GM23338 (cell line): Measurements from ENCODE around the gene CYBRD1. TPM values are rescaled to one million over a fixed set of nuclear protein-coding genes. Genes with fewer than 3 reads are reported as not detected.

ENCODE experiments used
- ATAC-seq: fragments of 200-7000 bp; cut with Tn5 transposase; 3 replicates; pipeline ENCODE4 v1.9.1; 2020
- DNase-seq: peaks from one replicate; pipeline ENCODE4 v3.0.0-alpha.2; 2015; ENCODE audit warnings: low spot score
- H2AFZ ChIP-seq: fragments of 200-600 bp; sonication (generic); 2 replicates; pipeline ENCODE4 v1.8.0; 2016; ENCODE audit warnings: antibody characterized with exemption, mild to moderate bottlenecking, moderate library complexity
- H3F3A ChIP-seq: fragments of 200-600 bp; sonication (generic); replicated peaks from 2 replicates; pipeline ENCODE4 v1.8.0; 2017; ENCODE audit warnings: antibody characterized with exemption, mixed run types, low read depth
- H3K27ac ChIP-seq: fragments of 200-600 bp; sonication (generic); 2 replicates; pipeline ENCODE4 v1.6.1; 2016; ENCODE audit warnings: low read depth
- H3K27me3 ChIP-seq: fragments of 200-600 bp; sonication (generic); 2 replicates; pipeline ENCODE4 v1.8.0; 2016; ENCODE audit warnings: mild to moderate bottlenecking, mixed run types, moderate library complexity; ENCODE audit not compliant: insufficient read depth
- H3K36me3 ChIP-seq: fragments of 200-600 bp; sonication (generic); 2 replicates; pipeline ENCODE4 v1.8.0; 2016; ENCODE audit warnings: mild to moderate bottlenecking; ENCODE audit not compliant: insufficient read depth
- H3K4me1 ChIP-seq: fragments of 200-600 bp; sonication (generic); 2 replicates; pipeline ENCODE4 v1.8.0; 2016; ENCODE audit warnings: mild to moderate bottlenecking, moderate library complexity; ENCODE audit not compliant: insufficient read depth
- H3K4me2 ChIP-seq: fragments of 200-600 bp; sonication (generic); 2 replicates; pipeline ENCODE4 v1.7.1; 2017; ENCODE audit warnings: mixed run types
- H3K4me3 ChIP-seq: fragments of 200-600 bp; sonication (generic); 2 replicates; pipeline ENCODE4 v1.6.1; 2016; ENCODE audit warnings: mixed run types
- H3K79me2 ChIP-seq: fragments of 200-600 bp; sonication (generic); replicated peaks from 2 replicates; pipeline ENCODE4 v1.8.0; 2017; ENCODE audit warnings: mild to moderate bottlenecking; ENCODE audit not compliant: insufficient read depth
- H3K9me2 ChIP-seq: fragments of 200-600 bp; sonication (generic); 2 replicates; pipeline ENCODE4 v1.8.0; 2017; ENCODE audit not compliant: insufficient read depth
- H4K20me1 ChIP-seq: fragments of 200-600 bp; sonication (generic); replicated peaks from 2 replicates; pipeline ENCODE4 v1.8.0; 2017; ENCODE audit warnings: mild to moderate bottlenecking; ENCODE audit not compliant: insufficient read depth
- H3K27ac Mint-ChIP-seq: 2 replicates; pipeline ENCODE4 v1.8.0; 2020; ENCODE audit warnings: inconsistent platforms, mild to moderate bottlenecking, moderate library complexity, mixed read lengths
- H3K27me3 Mint-ChIP-seq: 3 replicates; pipeline ENCODE4 v1.8.0; 2022; ENCODE audit warnings: low read depth, mild to moderate bottlenecking, moderate library complexity, mixed read lengths, inconsistent platforms; ENCODE audit not compliant: insufficient read depth, poor library complexity
- H3K36me3 Mint-ChIP-seq: 3 replicates; pipeline ENCODE4 v1.8.0; 2021; ENCODE audit warnings: low read depth, mild to moderate bottlenecking, inconsistent platforms, moderate library complexity, mixed read lengths
- H3K4me1 Mint-ChIP-seq: 3 replicates; pipeline ENCODE4 v1.8.0; 2020; ENCODE audit warnings: mild to moderate bottlenecking, inconsistent platforms, mixed read lengths
- H3K4me3 Mint-ChIP-seq: 3 replicates; pipeline ENCODE4 v1.8.0; 2021; ENCODE audit warnings: moderate library complexity, mild to moderate bottlenecking, inconsistent platforms, mixed read lengths
- H3K9me3 Mint-ChIP-seq: 3 replicates; pipeline ENCODE4 v1.8.0; 2020; ENCODE audit warnings: moderate library complexity, mild to moderate bottlenecking, inconsistent platforms, mixed read lengths
- EZH2phosphoT487 ChIP-seq: fragments of 200-600 bp; sonication (generic); IDR thresholded peaks from one replicate; pipeline ENCODE4 v1.8.1; 2018; ENCODE audit warnings: antibody characterized with exemption; ENCODE audit not compliant: unreplicated experiment
- NANOG ChIP-seq: IDR thresholded peaks from 2 replicates; pipeline ENCODE4 v1.6.1; 2016; ENCODE audit warnings: antibody characterized with exemption, borderline replicate concordance
- POLR2AphosphoS5 ChIP-seq: IDR thresholded peaks from 2 replicates; pipeline ENCODE4 v1.6.1; 2016; ENCODE audit warnings: antibody characterized with exemption, low read depth
- STAT1 ChIP-seq: IDR thresholded peaks from one replicate; pipeline ENCODE4 v1.6.1; 2016; ENCODE audit warnings: antibody characterized with exemption; ENCODE audit not compliant: unreplicated experiment
- polyA plus RNA-seq: library from polyadenylated mRNA; unstranded; fragments of >200 nt; fragmentation: Nextera tagmentation; extraction: Ambion mirVana; gene quantifications from 2 replicates; pipeline ENCODE4 v1.2.1, GENCODE V29; 2016
- total RNA-seq: library from RNA; depleted of rRNA; stranded (reverse); fragments of >200 nt; shearing (Covaris generic); gene quantifications from 2 replicates; pipeline ENCODE4 v1.2.3, GENCODE V29; 2014
- TF ChIP-seq, protein P1 (sequence below): IDR thresholded peaks from 2 replicates; pipeline ENCODE4 v1.6.1; 2016; ENCODE audit warnings: antibody characterized with exemption
- TF ChIP-seq, protein P2 (sequence below): IDR thresholded peaks from one replicate; pipeline ENCODE4 v1.6.1; 2018; ENCODE audit warnings: antibody characterized with exemption; ENCODE audit not compliant: unreplicated experiment
- TF ChIP-seq, protein P3 (sequence below): fragments of 250-450 bp; sonication (Bioruptor Pico); IDR thresholded peaks from 2 replicates; pipeline ENCODE4 v1.5.0; 2020; ENCODE audit warnings: mild to moderate bottlenecking, moderate library complexity

Gene CYBRD1
- total and polyA plus RNA-seq, 2 experiments from 2014 or later, result 3.4 to 5.3 TPM

DNA sequence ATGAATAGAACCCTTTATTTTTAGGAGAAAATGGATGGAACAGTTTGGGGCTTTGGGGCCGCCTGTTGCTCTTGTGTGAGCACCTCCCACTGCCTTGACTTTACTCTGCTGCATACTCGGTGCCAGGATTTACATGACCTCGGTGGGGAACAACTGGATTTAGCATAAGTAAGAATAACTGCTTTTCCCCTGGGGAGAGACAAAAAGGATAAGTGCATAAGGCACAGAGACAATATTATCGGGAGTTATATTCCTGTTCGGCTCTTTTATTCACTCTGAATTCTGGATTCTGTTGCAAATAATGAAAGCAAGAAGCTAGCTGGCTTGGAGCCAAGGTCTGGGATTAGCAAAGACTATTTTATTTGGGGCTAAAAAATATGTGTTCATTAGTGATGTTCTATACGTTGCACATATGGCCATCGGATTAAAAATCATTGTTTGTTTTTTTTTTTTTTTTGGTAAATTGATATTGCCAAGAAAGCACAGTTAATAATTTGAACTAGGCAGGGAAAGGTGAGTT is 69.8 kb downstream of the CYBRD1 start (continued):
- TF ChIP-seq, protein P1, sequence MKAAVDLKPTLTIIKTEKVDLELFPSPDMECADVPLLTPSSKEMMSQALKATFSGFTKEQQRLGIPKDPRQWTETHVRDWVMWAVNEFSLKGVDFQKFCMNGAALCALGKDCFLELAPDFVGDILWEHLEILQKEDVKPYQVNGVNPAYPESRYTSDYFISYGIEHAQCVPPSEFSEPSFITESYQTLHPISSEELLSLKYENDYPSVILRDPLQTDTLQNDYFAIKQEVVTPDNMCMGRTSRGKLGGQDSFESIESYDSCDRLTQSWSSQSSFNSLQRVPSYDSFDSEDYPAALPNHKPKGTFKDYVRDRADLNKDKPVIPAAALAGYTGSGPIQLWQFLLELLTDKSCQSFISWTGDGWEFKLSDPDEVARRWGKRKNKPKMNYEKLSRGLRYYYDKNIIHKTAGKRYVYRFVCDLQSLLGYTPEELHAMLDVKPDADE, result no peak
- TF ChIP-seq, protein P2, sequence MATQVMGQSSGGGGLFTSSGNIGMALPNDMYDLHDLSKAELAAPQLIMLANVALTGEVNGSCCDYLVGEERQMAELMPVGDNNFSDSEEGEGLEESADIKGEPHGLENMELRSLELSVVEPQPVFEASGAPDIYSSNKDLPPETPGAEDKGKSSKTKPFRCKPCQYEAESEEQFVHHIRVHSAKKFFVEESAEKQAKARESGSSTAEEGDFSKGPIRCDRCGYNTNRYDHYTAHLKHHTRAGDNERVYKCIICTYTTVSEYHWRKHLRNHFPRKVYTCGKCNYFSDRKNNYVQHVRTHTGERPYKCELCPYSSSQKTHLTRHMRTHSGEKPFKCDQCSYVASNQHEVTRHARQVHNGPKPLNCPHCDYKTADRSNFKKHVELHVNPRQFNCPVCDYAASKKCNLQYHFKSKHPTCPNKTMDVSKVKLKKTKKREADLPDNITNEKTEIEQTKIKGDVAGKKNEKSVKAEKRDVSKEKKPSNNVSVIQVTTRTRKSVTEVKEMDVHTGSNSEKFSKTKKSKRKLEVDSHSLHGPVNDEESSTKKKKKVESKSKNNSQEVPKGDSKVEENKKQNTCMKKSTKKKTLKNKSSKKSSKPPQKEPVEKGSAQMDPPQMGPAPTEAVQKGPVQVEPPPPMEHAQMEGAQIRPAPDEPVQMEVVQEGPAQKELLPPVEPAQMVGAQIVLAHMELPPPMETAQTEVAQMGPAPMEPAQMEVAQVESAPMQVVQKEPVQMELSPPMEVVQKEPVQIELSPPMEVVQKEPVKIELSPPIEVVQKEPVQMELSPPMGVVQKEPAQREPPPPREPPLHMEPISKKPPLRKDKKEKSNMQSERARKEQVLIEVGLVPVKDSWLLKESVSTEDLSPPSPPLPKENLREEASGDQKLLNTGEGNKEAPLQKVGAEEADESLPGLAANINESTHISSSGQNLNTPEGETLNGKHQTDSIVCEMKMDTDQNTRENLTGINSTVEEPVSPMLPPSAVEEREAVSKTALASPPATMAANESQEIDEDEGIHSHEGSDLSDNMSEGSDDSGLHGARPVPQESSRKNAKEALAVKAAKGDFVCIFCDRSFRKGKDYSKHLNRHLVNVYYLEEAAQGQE, result no peak
- no peak for TF ChIP-seq STAT1
- TF ChIP-seq NANOG, result no peak
- no peak for TF ChIP-seq POLR2AphosphoS5

DNA sequence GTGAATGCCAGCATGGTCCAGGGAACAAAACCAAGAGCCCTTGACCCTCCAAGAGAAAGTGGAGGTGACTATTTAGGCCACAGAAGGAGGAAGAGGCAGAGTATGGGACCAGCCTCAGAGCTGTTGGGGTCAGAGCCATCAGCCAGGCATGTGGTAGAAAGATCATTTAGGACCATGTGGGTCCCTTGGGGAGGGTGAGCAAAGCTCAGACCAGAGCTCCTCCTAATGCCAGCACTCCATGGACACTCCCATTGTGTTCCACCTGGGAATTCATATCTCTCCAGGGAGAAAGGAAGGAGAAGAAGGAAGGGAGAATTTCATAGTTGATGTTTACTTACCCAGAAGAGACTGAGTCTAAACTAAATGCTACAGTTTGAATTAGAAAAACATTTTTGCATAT is 73.2 kb downstream of the CYBRD1 start:
- Mint-ChIP-seq H3K4me3 (no peak overlapping the region), H3K9me3 (no peaks in the 10 kb centered on the region; the same call in 2 of the 3 replicates), H3K4me1 (peaks cover 9% of the 10 kb centered on the region; the same call in 2 of the 3 replicates), H3K27ac (no peak overlapping the region), H3K36me3 (no peaks in the 10 kb centered on the region), H3K27me3 (peaks cover 10% of the 10 kb centered on the region)
- Histone ChIP-seq H4K20me1 (no peaks in the 10 kb centered on the region), H3K4me3 (no peak overlapping the region), H2AFZ (peak overlapping the region; percentile 14; the same call in 1 of the 2 replicates), H3K79me2 (no peaks in the 10 kb centered on the region), H3K36me3 (no peaks in the 10 kb centered on the region), H3K4me1 (no peaks in the 10 kb centered on the region), H3K9me2 (no peaks in the 10 kb centered on the region), H3K27ac (no peak overlapping the region), H3K27me3 (no peaks in the 10 kb centered on the region), H3K4me2 (no peak overlapping the region), H3F3A (no peaks in the 10 kb centered on the region)
- DNase-seq (no peak), ATAC-seq (no peak)
- no peak for TF ChIP-seq NANOG
- TF ChIP-seq, protein P2, result no peak
- no peak for TF ChIP-seq EZH2phosphoT487
- TF ChIP-seq, protein P3, sequence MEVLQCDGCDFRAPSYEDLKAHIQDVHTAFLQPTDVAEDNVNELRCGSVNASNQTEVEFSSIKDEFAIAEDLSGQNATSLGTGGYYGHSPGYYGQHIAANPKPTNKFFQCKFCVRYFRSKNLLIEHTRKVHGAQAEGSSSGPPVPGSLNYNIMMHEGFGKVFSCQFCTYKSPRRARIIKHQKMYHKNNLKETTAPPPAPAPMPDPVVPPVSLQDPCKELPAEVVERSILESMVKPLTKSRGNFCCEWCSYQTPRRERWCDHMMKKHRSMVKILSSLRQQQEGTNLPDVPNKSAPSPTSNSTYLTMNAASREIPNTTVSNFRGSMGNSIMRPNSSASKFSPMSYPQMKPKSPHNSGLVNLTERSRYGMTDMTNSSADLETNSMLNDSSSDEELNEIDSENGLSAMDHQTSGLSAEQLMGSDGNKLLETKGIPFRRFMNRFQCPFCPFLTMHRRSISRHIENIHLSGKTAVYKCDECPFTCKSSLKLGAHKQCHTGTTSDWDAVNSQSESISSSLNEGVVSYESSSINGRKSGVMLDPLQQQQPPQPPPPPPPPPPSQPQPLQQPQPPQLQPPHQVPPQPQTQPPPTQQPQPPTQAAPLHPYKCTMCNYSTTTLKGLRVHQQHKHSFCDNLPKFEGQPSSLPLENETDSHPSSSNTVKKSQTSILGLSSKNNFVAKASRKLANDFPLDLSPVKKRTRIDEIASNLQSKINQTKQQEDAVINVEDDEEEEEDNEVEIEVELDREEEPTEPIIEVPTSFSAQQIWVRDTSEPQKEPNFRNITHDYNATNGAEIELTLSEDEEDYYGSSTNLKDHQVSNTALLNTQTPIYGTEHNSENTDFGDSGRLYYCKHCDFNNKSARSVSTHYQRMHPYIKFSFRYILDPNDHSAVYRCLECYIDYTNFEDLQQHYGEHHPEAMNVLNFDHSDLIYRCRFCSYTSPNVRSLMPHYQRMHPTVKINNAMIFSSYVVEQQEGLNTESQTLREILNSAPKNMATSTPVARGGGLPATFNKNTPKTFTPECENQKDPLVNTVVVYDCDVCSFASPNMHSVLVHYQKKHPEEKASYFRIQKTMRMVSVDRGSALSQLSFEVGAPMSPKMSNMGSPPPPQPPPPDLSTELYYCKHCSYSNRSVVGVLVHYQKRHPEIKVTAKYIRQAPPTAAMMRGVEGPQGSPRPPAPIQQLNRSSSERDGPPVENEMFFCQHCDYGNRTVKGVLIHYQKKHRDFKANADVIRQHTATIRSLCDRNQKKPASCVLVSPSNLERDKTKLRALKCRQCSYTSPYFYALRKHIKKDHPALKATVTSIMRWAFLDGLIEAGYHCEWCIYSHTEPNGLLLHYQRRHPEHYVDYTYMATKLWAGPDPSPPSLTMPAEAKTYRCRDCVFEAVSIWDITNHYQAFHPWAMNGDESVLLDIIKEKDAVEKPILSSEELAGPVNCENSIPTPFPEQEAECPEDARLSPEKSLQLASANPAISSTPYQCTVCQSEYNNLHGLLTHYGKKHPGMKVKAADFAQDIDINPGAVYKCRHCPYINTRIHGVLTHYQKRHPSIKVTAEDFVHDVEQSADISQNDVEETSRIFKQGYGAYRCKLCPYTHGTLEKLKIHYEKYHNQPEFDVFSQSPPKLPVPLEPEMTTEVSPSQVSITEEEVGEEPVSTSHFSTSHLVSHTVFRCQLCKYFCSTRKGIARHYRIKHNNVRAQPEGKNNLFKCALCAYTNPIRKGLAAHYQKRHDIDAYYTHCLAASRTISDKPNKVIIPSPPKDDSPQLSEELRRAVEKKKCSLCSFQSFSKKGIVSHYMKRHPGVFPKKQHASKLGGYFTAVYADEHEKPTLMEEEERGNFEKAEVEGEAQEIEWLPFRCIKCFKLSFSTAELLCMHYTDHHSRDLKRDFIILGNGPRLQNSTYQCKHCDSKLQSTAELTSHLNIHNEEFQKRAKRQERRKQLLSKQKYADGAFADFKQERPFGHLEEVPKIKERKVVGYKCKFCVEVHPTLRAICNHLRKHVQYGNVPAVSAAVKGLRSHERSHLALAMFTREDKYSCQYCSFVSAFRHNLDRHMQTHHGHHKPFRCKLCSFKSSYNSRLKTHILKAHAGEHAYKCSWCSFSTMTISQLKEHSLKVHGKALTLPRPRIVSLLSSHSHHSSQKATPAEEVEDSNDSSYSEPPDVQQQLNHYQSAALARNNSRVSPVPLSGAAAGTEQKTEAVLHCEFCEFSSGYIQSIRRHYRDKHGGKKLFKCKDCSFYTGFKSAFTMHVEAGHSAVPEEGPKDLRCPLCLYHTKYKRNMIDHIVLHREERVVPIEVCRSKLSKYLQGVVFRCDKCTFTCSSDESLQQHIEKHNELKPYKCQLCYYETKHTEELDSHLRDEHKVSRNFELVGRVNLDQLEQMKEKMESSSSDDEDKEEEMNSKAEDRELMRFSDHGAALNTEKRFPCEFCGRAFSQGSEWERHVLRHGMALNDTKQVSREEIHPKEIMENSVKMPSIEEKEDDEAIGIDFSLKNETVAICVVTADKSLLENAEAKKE, result no peak
